Esophagus muscularis mucosa (tissue), 4 donors: ENCODE results near the gene ACSF3. TPM values are rescaled to one million over a fixed set of nuclear protein-coding genes. Genes with fewer than 3 reads are reported as not detected.

Experiments
- DNase-seq: peaks from one replicate; pipeline ENCODE4 v3.0.0-alpha.2; 2017; ENCODE audit errors: extremely low spot score
- H3K27ac ChIP-seq, 4 donors: fragments of 200-600 bp; sonication (generic); replicated peaks in 1 of 4; 1 replicate in 3 of 4; 2 replicates in 1 of 4; pipeline ENCODE4 v1.5.1; 2016 to 2019; ENCODE audit warnings: mild to moderate bottlenecking in 1 of 4
- H3K27me3 ChIP-seq, 4 donors: fragments of 200-600 bp; sonication (generic); one replicate each; pipeline versions ENCODE4 v1.5.1 to v1.6.0; 2016 to 2019
- H3K36me3 ChIP-seq, 4 donors: fragments of 200-600 bp; sonication (generic); one replicate each; pipeline ENCODE4 v1.5.1; 2016 to 2019
- H3K4me1 ChIP-seq, 4 donors: fragments of 200-600 bp; sonication (generic); one replicate each; pipeline ENCODE4 v1.5.1; 2016 to 2019
- H3K4me3 ChIP-seq, 4 donors: fragments of 200-600 bp; sonication (generic); 1 replicate in 2 of 4; 2 replicates in 2 of 4; pipeline ENCODE4 v1.5.1; 2016 to 2019; ENCODE audit warnings: mild to moderate bottlenecking in 4 of 4, moderate library complexity in 1 of 4
- H3K9me3 ChIP-seq, 4 donors: fragments of 200-600 bp; sonication (generic); 1 replicate in 3 of 4; 2 replicates in 1 of 4; pipeline ENCODE4 v1.5.1; 2016 to 2019
- EP300 ChIP-seq: sonication (generic); formaldehyde crosslinking; IDR thresholded peaks from one replicate; pipeline ENCODE4 v1.6.1; 2017; ENCODE audit warnings: antibody characterized with exemption
- POLR2A ChIP-seq: fragments of 450-650 bp; IDR thresholded peaks from one replicate; pipeline ENCODE4 v1.6.1; 2017; ENCODE audit warnings: antibody characterized with exemption, moderate library complexity, mild to moderate bottlenecking, low read depth
- POLR2AphosphoS5 ChIP-seq, 2 donors: sonication (generic); formaldehyde crosslinking; IDR thresholded peaks; one replicate each; pipeline ENCODE4 v1.6.1; 2017; ENCODE audit warnings: antibody characterized with exemption in 2 of 2
- WGBS: methylation state at CpG from one replicate; pipeline ENCODE4 v1.1.5; 2018; 5-methylcytosine and 5-hydroxymethylcytosine counted together
- intact Hi-C: fragments of 100-400 bp; cut with DNase I; formaldehyde crosslinking; loops from one replicate; pipeline ENCODE4 v1.15.1; 2023
- total RNA-seq, 4 donors: library from RNA; depleted of rRNA; stranded (reverse); fragments of >200 nt; gene quantifications; one replicate each; pipeline versions ENCODE4 v1.1.0 to v1.2.1, GENCODE V29; 2016
- TF ChIP-seq, protein P1 (sequence below), 3 experiments: fragments of 200-600 bp in 2 of 3; fragments of 450-650 bp in 1 of 3; sonication (generic) in 2 of 3; IDR thresholded peaks; one replicate each; pipeline ENCODE4 v1.5.1; 2017 to 2019; ENCODE audit warnings: antibody characterized with exemption in 3 of 3, mild to moderate bottlenecking in 2 of 3, moderate library complexity in 1 of 3

ACSF3 gene
- total RNA-seq, 4 donors from 2014 or later = 23.5 to 29.8 (median 27.2) TPM

DNA sequence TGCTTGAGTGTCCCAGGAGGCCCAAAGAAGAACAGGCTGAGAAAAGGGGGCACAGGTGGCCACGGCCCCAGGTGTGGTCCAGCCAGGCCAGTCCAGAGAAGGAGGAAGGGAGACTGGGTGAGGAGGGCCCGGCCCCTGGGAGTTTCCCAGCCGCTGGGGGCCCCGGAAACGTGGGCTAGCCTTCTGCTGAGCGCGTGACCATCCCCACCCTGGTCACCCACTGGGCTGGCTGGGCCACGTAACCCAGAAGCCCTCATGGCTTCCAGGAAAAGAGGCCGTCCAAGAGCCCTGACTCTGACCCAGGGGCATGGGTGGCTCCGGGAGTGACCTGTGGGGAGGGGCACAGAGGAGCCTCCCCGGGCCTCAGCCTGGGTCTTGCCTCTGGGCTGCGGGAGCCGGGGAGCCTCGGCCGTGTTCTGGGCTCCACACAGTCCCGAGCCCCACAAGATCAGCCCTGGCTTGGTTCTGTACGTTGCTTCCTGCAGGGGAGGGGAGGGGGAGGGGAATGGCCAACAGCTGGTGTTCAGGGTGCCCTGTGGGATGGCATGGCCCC, 29.8 kb upstream of the ACSF3 start:
- 86% methylated on average over 7 of the region's 17 CpGs for WGBS
- intact Hi-C loops = no loop called here
- TF ChIP-seq EP300 (no peak), POLR2AphosphoS5 (IDR thresholded peaks at IDR 0.05) (no peak), POLR2A (no peak)
- TF ChIP-seq, protein P1, sequence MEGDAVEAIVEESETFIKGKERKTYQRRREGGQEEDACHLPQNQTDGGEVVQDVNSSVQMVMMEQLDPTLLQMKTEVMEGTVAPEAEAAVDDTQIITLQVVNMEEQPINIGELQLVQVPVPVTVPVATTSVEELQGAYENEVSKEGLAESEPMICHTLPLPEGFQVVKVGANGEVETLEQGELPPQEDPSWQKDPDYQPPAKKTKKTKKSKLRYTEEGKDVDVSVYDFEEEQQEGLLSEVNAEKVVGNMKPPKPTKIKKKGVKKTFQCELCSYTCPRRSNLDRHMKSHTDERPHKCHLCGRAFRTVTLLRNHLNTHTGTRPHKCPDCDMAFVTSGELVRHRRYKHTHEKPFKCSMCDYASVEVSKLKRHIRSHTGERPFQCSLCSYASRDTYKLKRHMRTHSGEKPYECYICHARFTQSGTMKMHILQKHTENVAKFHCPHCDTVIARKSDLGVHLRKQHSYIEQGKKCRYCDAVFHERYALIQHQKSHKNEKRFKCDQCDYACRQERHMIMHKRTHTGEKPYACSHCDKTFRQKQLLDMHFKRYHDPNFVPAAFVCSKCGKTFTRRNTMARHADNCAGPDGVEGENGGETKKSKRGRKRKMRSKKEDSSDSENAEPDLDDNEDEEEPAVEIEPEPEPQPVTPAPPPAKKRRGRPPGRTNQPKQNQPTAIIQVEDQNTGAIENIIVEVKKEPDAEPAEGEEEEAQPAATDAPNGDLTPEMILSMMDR (IDR thresholded peaks at IDR 0.05) = no peak
- DNase-seq = no peak
- Histone ChIP-seq H3K4me1 (no peaks in the 10 kb centered on the region), H3K9me3 (no peaks in the 10 kb centered on the region), H3K27ac (no peak overlapping the region), H3K27me3 (peaks cover 0 to 89% (median 0%) of the 10 kb centered on the region in 4 donors), H3K4me3 (no peak overlapping the region), H3K36me3 (no peaks in the 10 kb centered on the region)

DNA sequence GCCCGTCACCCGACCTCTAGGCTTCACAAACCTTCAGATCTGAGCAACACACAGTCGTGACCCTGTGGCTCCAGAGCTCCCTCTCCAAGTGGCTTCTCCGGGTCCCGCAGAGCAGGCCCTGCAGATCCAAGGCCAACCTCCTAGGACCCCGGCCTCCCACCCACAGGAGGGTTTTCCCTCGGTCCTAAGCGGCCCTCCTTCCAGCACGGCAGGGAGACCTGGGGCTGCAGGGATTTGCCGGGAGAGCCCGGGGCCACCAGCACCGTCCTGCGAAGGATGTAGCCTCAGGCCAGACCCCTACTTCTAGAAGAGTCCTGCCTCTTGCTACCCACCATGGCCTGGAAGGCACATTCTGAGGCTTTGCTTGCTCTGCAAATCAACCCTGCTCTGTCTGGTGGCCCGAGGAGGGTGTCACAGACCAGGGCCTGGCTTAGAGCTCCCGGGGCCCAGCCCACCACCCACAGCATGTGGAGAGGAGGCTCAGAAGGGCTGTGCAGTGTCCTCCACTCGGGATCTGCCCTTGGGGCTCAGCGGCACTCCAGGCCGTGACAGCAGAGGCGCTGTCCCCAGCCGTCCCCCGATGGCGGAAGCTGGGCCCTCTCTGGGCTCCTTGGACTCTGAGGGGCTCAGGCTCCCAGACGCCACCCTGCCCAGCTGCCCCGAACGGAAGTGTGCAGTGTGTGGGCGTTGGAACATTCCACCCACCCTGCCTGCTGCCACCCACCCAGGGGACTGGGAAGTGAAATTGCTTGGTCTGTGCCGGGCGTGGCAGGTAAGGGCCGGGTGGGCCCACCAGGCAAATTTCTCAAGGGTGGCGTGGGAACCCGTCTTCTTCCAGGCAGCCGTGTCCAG, 28.8 kb upstream of the ACSF3 start:
- no peak for DNase-seq
- intact Hi-C loops = no loop called here
- 90% methylated on average over 6 of the region's 32 CpGs for WGBS
- Histone ChIP-seq H3K27me3 (peaks cover 0 to 85% (median 0%) of the 10 kb centered on the region in 4 donors), H3K4me1 (no peaks in the 10 kb centered on the region), H3K9me3 (no peaks in the 10 kb centered on the region), H3K4me3 (no peak overlapping the region), H3K27ac (no peak overlapping the region), H3K36me3 (no peaks in the 10 kb centered on the region)
- TF ChIP-seq, protein P1 (IDR thresholded peaks at IDR 0.05) = no peak
- TF ChIP-seq EP300 (no peak), POLR2AphosphoS5 (IDR thresholded peaks at IDR 0.05) (no peak), POLR2A (no peak)

DNA sequence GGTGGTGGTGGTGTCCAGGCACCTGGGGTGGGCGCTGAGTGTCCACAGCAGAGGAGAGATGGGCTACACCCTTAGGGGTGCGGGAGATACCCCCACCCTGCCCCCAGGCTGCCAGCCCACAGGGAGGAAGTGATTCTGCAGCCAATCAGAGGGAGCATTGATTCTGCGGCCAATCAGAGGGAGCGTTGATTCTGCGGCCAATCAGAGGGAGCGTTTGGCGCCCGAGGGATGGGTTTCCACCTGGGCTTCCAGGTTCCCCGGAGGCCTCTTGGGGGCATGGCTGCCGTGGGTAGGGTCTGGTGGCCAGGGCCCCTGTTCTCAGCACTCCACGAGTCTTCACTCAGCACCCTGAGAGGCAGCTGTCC, 28.2 kb upstream of the ACSF3 start:
- 95% methylated on average over 9 of the region's 11 CpGs for WGBS
- Histone ChIP-seq H3K36me3 (no peaks in the 10 kb centered on the region), H3K9me3 (no peaks in the 10 kb centered on the region), H3K4me3 (no peak overlapping the region), H3K27ac (no peak overlapping the region), H3K27me3 (peaks cover 0 to 91% (median 0%) of the 10 kb centered on the region in 4 donors), H3K4me1 (no peaks in the 10 kb centered on the region)
- intact Hi-C loops = no loop called here
- DNase-seq = no peak
- TF ChIP-seq EP300 (no peak), POLR2AphosphoS5 (IDR thresholded peaks at IDR 0.05) (no peak), POLR2A (no peak)
- TF ChIP-seq, protein P1 (IDR thresholded peaks at IDR 0.05) = no peak

DNA sequence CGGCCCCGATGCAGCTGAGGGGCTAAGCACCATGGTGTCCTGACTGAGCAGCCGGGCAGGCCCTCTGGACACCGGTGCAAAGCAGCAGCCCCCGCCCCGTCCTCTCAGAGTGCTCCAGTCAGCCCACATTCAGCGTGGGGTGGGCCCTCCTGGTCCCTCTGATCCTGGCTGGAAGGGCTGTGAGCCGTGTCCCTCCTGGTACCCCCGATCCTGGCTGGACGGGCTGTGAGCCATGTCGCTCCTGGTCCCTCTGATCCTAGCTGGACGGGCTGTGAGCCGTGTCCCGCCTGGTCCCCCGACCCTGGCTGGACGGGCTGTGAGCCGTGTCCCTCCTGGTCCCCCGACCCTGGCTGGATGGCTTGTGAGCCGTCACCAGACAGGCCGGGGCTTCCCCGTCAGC, 26.9 kb upstream of the ACSF3 start:
- Histone ChIP-seq H3K27ac (no peak overlapping the region), H3K36me3 (no peaks in the 10 kb centered on the region), H3K4me3 (no peak overlapping the region), H3K9me3 (no peaks in the 10 kb centered on the region), H3K4me1 (no peaks in the 10 kb centered on the region), H3K27me3 (peaks cover 0 to 94% (median 0%) of the 10 kb centered on the region in 4 donors)
- no peak for DNase-seq
- TF ChIP-seq POLR2A (no peak), POLR2AphosphoS5 (IDR thresholded peaks at IDR 0.05) (no peak), EP300 (no peak)
- TF ChIP-seq, protein P1 (IDR thresholded peaks at IDR 0.05) = no peak
- WGBS = 62% methylated on average over 8 of the region's 21 CpGs
- intact Hi-C loops = no loop called here
